ENCODE data around the gene MUC4.
"Not testable (repeated sequence)": the region's sequence is repeated elsewhere in the genome, so short reads cannot be mapped to it uniquely, and the experiment has no call there.

The MUC4 gene

GRCh38 chr3:195752066-195752465 lies 59.7 kb downstream of the MUC4 start:
- H3K9me3 Mint-ChIP-seq = peaks cover 1% of the 10 kb centered on the region
- DNase-seq (ENCODE audit: low spot score in 2 of 2) = no peak
- no peak overlapping the region for H3K4me3 Mint-ChIP-seq
- ATAC-seq (ENCODE audit: low read depth) = no peak
- H3K27ac Mint-ChIP-seq = no peak overlapping the region
- peaks cover 3% of the 10 kb centered on the region for H3K4me1 Mint-ChIP-seq
- H3K36me3 Mint-ChIP-seq = no peaks in the 10 kb centered on the region
- H3K27me3 Mint-ChIP-seq = peaks cover 35% of the 10 kb centered on the region

GRCh38 chr3:195751560-195751959 lies 60.2 kb downstream of the MUC4 start:
- DNase-seq (ENCODE audit: low spot score in 2 of 2) (no peak), ATAC-seq (ENCODE audit: low read depth) (no peak)
- peaks cover 3% of the 10 kb centered on the region for H3K9me3 Mint-ChIP-seq
- no peak overlapping the region for H3K27ac Mint-ChIP-seq
- H3K27me3 Mint-ChIP-seq = peaks cover 33% of the 10 kb centered on the region
- H3K36me3 Mint-ChIP-seq = no peaks in the 10 kb centered on the region
- H3K4me1 Mint-ChIP-seq = peaks cover 5% of the 10 kb centered on the region
- no peak overlapping the region for H3K4me3 Mint-ChIP-seq

DNA sequence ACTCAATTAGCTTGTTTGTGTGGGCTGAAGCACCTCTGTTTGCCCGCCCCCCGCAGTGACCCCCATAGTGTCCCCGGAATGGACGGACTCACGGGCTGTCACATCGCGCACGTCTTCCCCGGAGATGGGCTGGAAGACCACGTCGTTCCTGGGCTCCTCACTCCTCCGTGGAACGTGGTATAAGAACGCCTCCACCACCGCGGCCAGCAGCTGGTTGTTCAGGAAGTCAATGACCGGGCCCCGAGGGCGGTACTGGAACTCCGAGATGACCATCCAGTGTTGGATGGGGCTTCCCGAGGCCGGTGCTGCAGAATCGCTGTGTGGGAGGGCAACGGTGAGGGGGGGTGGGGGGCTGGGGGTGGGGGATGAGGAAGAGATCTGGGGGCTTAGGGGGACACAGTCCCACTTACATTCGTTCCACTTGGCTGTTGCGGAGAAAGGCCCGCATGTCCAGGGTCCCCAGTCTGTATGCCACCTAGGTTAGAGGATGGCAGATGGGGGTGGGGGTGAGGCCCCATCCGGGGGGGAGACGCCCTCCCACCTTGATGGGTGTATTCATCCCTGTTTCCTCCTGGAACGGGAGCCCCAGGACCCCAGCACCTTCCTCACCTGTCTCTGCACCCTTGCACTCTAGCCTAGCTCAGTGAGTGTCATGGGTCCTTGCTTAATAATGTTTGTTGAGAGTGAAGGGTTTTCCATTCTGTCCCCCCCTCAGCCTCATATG lies 60.8 kb downstream of the MUC4 start:
- Mint-ChIP-seq H3K4me1 (peaks cover 5% of the 10 kb centered on the region), H3K9me3 (peaks cover 3% of the 10 kb centered on the region), H3K27ac (no peak overlapping the region), H3K4me3 (no peak overlapping the region), H3K36me3 (no peaks in the 10 kb centered on the region), H3K27me3 (peaks cover 33% of the 10 kb centered on the region)
- ATAC-seq (ENCODE audit: low read depth) (no peak), DNase-seq (ENCODE audit: low spot score in 2 of 2) (no peak)

DNA sequence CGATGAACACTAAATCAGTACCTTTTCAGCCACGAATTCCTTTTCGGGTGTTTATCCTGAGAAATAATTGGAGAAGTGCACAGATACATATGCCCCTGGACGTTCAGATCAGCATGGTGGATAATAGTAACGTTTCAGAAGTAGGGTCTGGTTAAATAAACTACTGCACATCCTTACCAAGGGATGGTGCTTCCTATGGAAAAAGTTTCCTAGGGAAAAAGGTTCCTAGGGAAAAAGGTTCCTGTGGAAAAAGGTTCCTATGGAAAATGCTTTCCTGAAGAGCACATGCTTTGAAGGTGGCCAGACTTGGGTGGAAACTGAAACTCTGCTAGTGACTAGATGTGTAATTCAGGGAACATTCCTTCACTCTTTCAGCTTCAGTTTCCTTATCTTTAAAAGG lies 62.6 kb downstream of the MUC4 start:
- H3K4me1 Mint-ChIP-seq; H3K9me3 Mint-ChIP-seq; ATAC-seq (ENCODE audit: low read depth); H3K27ac Mint-ChIP-seq; DNase-seq (ENCODE audit: low spot score in 2 of 2); H3K4me3 Mint-ChIP-seq; H3K36me3 Mint-ChIP-seq: not testable (repeated sequence)
- peaks cover 22% of the 10 kb centered on the region for H3K27me3 Mint-ChIP-seq

- Mint-ChIP-seq H3K27me3 (peaks cover 18% of the 10 kb centered on the region), H3K4me1 (peaks cover 3% of the 10 kb centered on the region), H3K9me3 (peaks cover 3% of the 10 kb centered on the region), H3K27ac (no peak overlapping the region), H3K36me3 (no peaks in the 10 kb centered on the region), H3K4me3 (no peak overlapping the region)
- ATAC-seq (ENCODE audit: low read depth) (no peak), DNase-seq (ENCODE audit: low spot score in 2 of 2) (no peak)
Observed at GRCh38 chr3:195748661-195749060, 63.1 kb downstream of the MUC4 start.

GRCh38 chr3:195746751-195747150 lies 65.0 kb downstream of the MUC4 start:
- peaks cover 3% of the 10 kb centered on the region for H3K4me1 Mint-ChIP-seq
- DNase-seq (ENCODE audit: low spot score in 2 of 2) = no peak
- H3K27ac Mint-ChIP-seq = no peak overlapping the region
- no peak overlapping the region for H3K4me3 Mint-ChIP-seq
- ATAC-seq (ENCODE audit: low read depth) = no peak
- H3K27me3 Mint-ChIP-seq = peaks cover 15% of the 10 kb centered on the region
- no peaks in the 10 kb centered on the region for H3K36me3 Mint-ChIP-seq
- peaks cover 3% of the 10 kb centered on the region for H3K9me3 Mint-ChIP-seq

- no peak overlapping the region for H3K27ac Mint-ChIP-seq
- H3K4me3 Mint-ChIP-seq = no peak overlapping the region
- DNase-seq (ENCODE audit: low spot score in 2 of 2) = no peak
- peaks cover 12% of the 10 kb centered on the region for H3K27me3 Mint-ChIP-seq
- no peaks in the 10 kb centered on the region for H3K36me3 Mint-ChIP-seq
- ATAC-seq (ENCODE audit: low read depth) = no peak
- H3K4me1 Mint-ChIP-seq = peaks cover 3% of the 10 kb centered on the region
- peaks cover 3% of the 10 kb centered on the region for H3K9me3 Mint-ChIP-seq
Observed at GRCh38 chr3:195746346-195746745, 65.4 kb downstream of the MUC4 start.

GRCh38 chr3:195744437-195744836 lies 67.3 kb downstream of the MUC4 start:
- Mint-ChIP-seq H3K4me1 (peaks cover 3% of the 10 kb centered on the region), H3K9me3 (peaks cover 3% of the 10 kb centered on the region), H3K36me3 (no peaks in the 10 kb centered on the region), H3K27ac (no peak overlapping the region), H3K27me3 (peaks cover 10% of the 10 kb centered on the region), H3K4me3 (no peak overlapping the region)
- no peak for DNase-seq (ENCODE audit: low spot score in 2 of 2)
- ATAC-seq (ENCODE audit: low read depth) = no peak

- Mint-ChIP-seq H3K4me3 (no peak overlapping the region), H3K4me1 (no peaks in the 10 kb centered on the region), H3K27ac (no peak overlapping the region), H3K27me3 (no peaks in the 10 kb centered on the region), H3K9me3 (no peaks in the 10 kb centered on the region), H3K36me3 (peaks cover 12% of the 10 kb centered on the region)
- no peak for ATAC-seq (ENCODE audit: low read depth)
- no peak for DNase-seq (ENCODE audit: low spot score in 2 of 2)
Observed at GRCh38 chr3:195739561-195740111, 72.1 kb downstream of the MUC4 start.

DNA sequence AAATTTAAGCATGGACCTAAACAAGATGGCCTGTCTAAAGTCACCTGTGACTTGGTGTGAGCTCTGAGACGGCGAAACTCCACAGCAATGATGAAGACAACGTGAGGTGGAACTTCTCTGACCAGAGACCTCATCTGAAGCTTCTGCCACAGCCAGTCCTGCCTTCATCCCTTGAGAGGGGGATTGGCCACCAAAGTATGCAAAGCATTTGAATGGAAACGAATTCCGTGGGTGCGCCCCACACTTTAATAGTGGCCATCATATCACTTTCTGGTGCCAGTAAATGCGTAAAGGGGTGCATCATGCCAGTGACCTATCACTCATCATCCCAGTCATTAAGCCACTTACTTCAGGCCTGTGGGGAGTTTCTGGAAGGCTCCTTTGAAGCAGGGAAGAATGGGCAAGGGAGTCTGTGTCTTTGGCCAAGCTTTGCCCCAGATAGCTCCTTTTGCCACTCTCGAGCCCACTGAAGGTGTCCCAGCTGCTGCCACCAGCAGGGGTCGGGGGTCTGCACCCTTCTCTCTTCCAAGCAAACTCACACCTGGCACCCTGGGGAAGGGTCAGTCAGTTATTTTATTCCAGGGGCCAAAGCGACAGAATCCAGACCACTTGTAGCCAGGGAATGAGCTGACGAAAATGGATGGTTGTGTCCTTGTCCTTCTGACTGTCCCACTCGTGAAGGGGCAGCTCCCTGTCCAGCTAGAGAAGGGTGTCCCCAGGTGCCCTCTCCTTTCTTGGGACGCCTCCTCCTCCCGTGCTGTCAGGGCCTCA lies 73.3 kb downstream of the MUC4 start:
- ATAC-seq (ENCODE audit: low read depth) (no peak), DNase-seq (ENCODE audit: low spot score in 2 of 2) (no peak)
- H3K27ac Mint-ChIP-seq = no peak overlapping the region
- H3K4me3 Mint-ChIP-seq = no peak overlapping the region
- H3K9me3 Mint-ChIP-seq = no peaks in the 10 kb centered on the region
- H3K27me3 Mint-ChIP-seq = no peaks in the 10 kb centered on the region
- peaks cover 13% of the 10 kb centered on the region for H3K36me3 Mint-ChIP-seq
- H3K4me1 Mint-ChIP-seq = no peaks in the 10 kb centered on the region

DNA sequence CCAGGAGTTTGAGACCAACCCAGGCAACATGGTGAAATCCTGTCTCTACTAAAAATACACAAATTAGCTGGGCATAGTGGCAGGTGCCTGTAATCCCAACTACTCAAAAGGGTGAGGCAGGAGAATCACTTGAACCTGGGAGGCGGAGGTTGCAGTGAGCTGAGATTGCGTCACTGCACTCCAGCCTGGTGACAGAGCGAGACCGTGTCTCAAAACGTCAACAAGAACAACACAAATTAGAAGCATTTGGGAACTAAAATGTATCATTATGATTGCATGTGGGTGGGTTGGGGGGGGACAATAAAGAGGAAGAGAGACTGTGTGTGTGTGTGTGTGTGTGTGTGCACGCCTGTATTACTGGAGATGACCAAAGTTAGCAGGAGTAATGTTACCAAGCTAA lies 73.9 kb downstream of the MUC4 start:
- H3K27ac Mint-ChIP-seq; H3K9me3 Mint-ChIP-seq; H3K4me3 Mint-ChIP-seq; H3K4me1 Mint-ChIP-seq; ATAC-seq (ENCODE audit: low read depth); H3K27me3 Mint-ChIP-seq; DNase-seq (ENCODE audit: low spot score in 2 of 2): not testable (repeated sequence)
- peaks cover 15% of the 10 kb centered on the region for H3K36me3 Mint-ChIP-seq

GRCh38 chr3:195736866-195737490 lies 74.8 kb downstream of the MUC4 start:
- H3K36me3 Mint-ChIP-seq = peaks cover 16% of the 10 kb centered on the region
- no peak for DNase-seq (ENCODE audit: low spot score in 2 of 2)
- no peak overlapping the region for H3K27ac Mint-ChIP-seq
- H3K4me1 Mint-ChIP-seq = no peaks in the 10 kb centered on the region
- H3K9me3 Mint-ChIP-seq = no peaks in the 10 kb centered on the region
- H3K27me3 Mint-ChIP-seq = no peaks in the 10 kb centered on the region
- H3K4me3 Mint-ChIP-seq = no peak overlapping the region
- no peak for ATAC-seq (ENCODE audit: low read depth)

GRCh38 chr3:195735036-195735695 lies 76.6 kb downstream of the MUC4 start:
- Mint-ChIP-seq H3K9me3 (no peaks in the 10 kb centered on the region), H3K27ac (no peak overlapping the region), H3K4me1 (no peaks in the 10 kb centered on the region), H3K36me3 (peaks cover 26% of the 10 kb centered on the region), H3K27me3 (no peaks in the 10 kb centered on the region), H3K4me3 (no peak overlapping the region)
- ATAC-seq (ENCODE audit: low read depth) (no peak), DNase-seq (ENCODE audit: low spot score in 2 of 2) (no peak)

DNA sequence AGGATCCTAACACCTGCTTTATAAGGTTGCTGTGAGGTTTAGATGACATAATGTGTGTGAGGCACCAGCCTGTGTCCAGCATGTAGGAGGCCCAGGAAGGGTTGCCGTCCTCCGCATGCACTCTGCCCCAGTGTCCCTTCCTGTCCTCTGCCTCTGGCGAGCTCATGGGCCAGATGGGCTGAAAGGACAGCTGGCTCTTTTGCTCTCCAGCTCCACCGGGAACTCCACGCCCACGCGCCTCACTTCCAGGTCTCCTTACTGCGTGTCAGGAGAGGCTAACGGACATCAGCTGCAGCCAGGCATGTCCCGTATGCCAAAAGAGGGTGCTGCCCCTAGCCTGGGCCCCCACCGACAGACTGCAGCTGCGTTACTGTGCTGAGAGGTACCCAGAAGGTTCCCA lies 78.8 kb downstream of the MUC4 start:
- H3K4me3 Mint-ChIP-seq = no peak overlapping the region
- H3K9me3 Mint-ChIP-seq = no peaks in the 10 kb centered on the region
- no peak for ATAC-seq (ENCODE audit: low read depth)
- peaks cover 28% of the 10 kb centered on the region for H3K36me3 Mint-ChIP-seq
- H3K27ac Mint-ChIP-seq = no peak overlapping the region
- no peaks in the 10 kb centered on the region for H3K27me3 Mint-ChIP-seq
- H3K4me1 Mint-ChIP-seq = peaks cover 3% of the 10 kb centered on the region
- no peak for DNase-seq (ENCODE audit: low spot score in 2 of 2)
